Measurements from ENCODE around the gene CERS2. TPM values are rescaled to one million over a fixed set of nuclear protein-coding genes. Genes with fewer than 3 reads are reported as not detected.

CERS2 gene
- total and polyA plus RNA-seq, 2 of the 8 experiments (the other 6 are each of a cell fraction or from before 2014, with no cell fraction given) = 216 to 237 TPM

- Histone ChIP-seq H3K4me3 (ENCODE audit: extremely low read depth in 1 of 4, insufficient read depth in 2 of 4, low read depth in 3 of 4, low read length in 4 of 4) (peak overlapping the region in 1 of 4 experiments; percentile 22; a peak in 2 of 8 replicates), H3K4me2 (ENCODE audit: insufficient read depth in 1 of 2, low read depth in 2 of 2, low read length in 2 of 2) (peak overlapping the region; percentile 37 to 83; a peak in 3 of 4 replicates), H3K4ac (replicated peaks; ENCODE audit: insufficient read length, low read depth, low read length) (no peak overlapping the region), H3K9ac (replicated peaks in 1 of 4; ENCODE audit: extremely low read depth in 1 of 4, low read depth in 3 of 4, low read length in 3 of 4) (no peak overlapping the region; a peak in 2 of 7 replicates), H3K23me2 (ENCODE audit: low read depth, low read length) (peaks cover 12% of the 10 kb centered on the region), H2BK5ac (ENCODE audit: low read depth, low read length) (peak overlapping the region; percentile 79), H2BK15ac (ENCODE audit: low read length) (peak overlapping the region; percentile 75; the same call in 1 of the 2 replicates), H2BK120ac (replicated peaks; ENCODE audit: low read depth, low read length) (no peak overlapping the region), H3K79me1 (ENCODE audit: low read depth, low read length) (peaks cover 4% of the 10 kb centered on the region; the same call in 1 of the 2 replicates), H4K20me1 (replicated peaks in 1 of 2; ENCODE audit: control insufficient read depth in 1 of 2, insufficient read depth in 2 of 2, low read length in 2 of 2) (peaks cover 4 to 7% of the 10 kb centered on the region in 2 experiments), H3K23ac (ENCODE audit: insufficient read length) (no peak overlapping the region), H4K5ac (ENCODE audit: insufficient read length, low read depth, low read length) (peak overlapping the region; percentile 7), H3K14ac (ENCODE audit: insufficient read length) (no peak overlapping the region), H3K36me3 (ENCODE audit: control insufficient read depth in 2 of 4, insufficient read depth in 4 of 4, low read length in 3 of 4) (no peaks in the 10 kb centered on the region), H3K79me2 (ENCODE audit: control insufficient read depth in 1 of 2, insufficient read depth in 2 of 2, low read length in 2 of 2) (peaks cover 6 to 24% of the 10 kb centered on the region in 2 experiments; a peak in 3 of 4 replicates), H4K91ac (replicated peaks; ENCODE audit: insufficient read length, low read length) (peak overlapping the region; percentile 61), H3K9me3 (ENCODE audit: insufficient read depth in 2 of 2, low read depth in 1 of 2, low read length in 1 of 2) (no peaks in the 10 kb centered on the region), H3K27me3 (replicated peaks in 1 of 4; ENCODE audit: control insufficient read depth in 3 of 4, extremely low read depth in 1 of 4, insufficient read depth in 3 of 4, low read length in 3 of 4) (no peaks in the 10 kb centered on the region), H3K56ac (replicated peaks; ENCODE audit: insufficient read length, low read depth, low read length) (no peak overlapping the region), H2AFZ (ENCODE audit: low read length) (no peak overlapping the region), H2AK5ac (ENCODE audit: low read depth, low read length) (peak overlapping the region; percentile 92; the same call in 1 of the 2 replicates), H3K27ac (ENCODE audit: low read depth, low read length) (peak overlapping the region; percentile 28; the same call in 1 of the 2 replicates), H3K18ac (ENCODE audit: extremely low read depth, low read length) (peak overlapping the region; percentile 57), H3K4me1 (replicated peaks in 1 of 4; ENCODE audit: control insufficient read depth in 3 of 4, insufficient read depth in 4 of 4, low read length in 3 of 4) (peaks cover 18 to 45% (median 40%) of the 10 kb centered on the region in 4 experiments), H2BK12ac (ENCODE audit: low read depth, low read length) (peak overlapping the region; percentile 94; the same call in 1 of the 2 replicates), H2BK20ac (ENCODE audit: low read length) (peak overlapping the region; percentile 86; the same call in 1 of the 2 replicates), H4K8ac (ENCODE audit: extremely low read depth, insufficient read depth, low read length) (no peak overlapping the region)
- 71% methylated on average over 11 of the region's 11 CpGs; no CpG with 5 or more reads in 1 of the 2 experiments for WGBS, 2 experiments (ENCODE audit: extremely low coverage in 1 of 2, insufficient coverage in 1 of 2, insufficient read length in 1 of 2, insufficient replicate concordance in 2 of 2, low coverage in 1 of 2, low lambda C conversion rate in 2 of 2, missing lambda C conversion rate in 1 of 2)
- FAIRE-seq (no peak), DNase-seq (ENCODE audit: low read depth in 1 of 2, low spot score in 2 of 2) (peak in 1 of 2 experiments; percentile 82)
- ChIA-PET POLR2A (ENCODE audit: partially characterized antibody) (interaction anchor here (0.8 to 10.5 kb wide), 8 partner anchors 8 to 71 kb away, joined by 3 to 133 read pairs (median 8); partner anchors contain the start of genes ANXA9 and C1orf56), CTCF (ENCODE audit: partially characterized antibody) (interaction anchor here (0.6 to 14.5 kb wide), 13 partner anchors 8 to 608 kb away, joined by 3 to 183 read pairs (median 5); partner anchors contain the start of gene MINDY1)
- TF ChIP-seq RXRA (IDR thresholded peaks at IDR 0.05; ENCODE audit: insufficient read depth, low read depth, low read length) (no peak), CTCF (IDR thresholded peaks at IDR 0.05; ENCODE audit: control extremely low read depth in 1 of 3, insufficient read depth in 1 of 3, low read depth in 1 of 3, low read length in 3 of 3) (no peak), EP300 (IDR thresholded peaks at IDR 0.05; ENCODE audit: borderline replicate concordance in 1 of 2, low read depth in 2 of 2, low read length in 2 of 2) (no peak), KDM5A (IDR thresholded peaks at IDR 0.05; ENCODE audit: low read length) (no peak), GTF2F1 (IDR thresholded peaks at IDR 0.05; ENCODE audit: borderline replicate concordance, low read depth, low read length) (no peak), SAP30 (IDR thresholded peaks at IDR 0.05; ENCODE audit: insufficient read depth, insufficient replicate concordance, low read length) (no peak)
Measured at GRCh38 chr1:150976879-150977694, 2.5 kb upstream of the CERS2 start.

Data from H1 (cell line).